HG02970 (cell line): Measurements from ENCODE around the gene ARPP21.
"Not testable (repeated sequence)": the region's sequence is repeated elsewhere in the genome, so short reads cannot be mapped to it uniquely, and the experiment has no call there.

Experiments used
- ATAC-seq: cut with Tn5 transposase; IDR thresholded peaks from one replicate; pipeline ENCODE4 v1.9.1; 2021; ENCODE audit warnings: mild to moderate bottlenecking, moderate library complexity, moderate number of reproducible peaks; ENCODE audit not compliant: unreplicated experiment, low FRiP score

Gene ARPP21

GRCh38 chr3:35639254-35640186 is at the start of gene ARPP21:
ARPP21 (plus strand) TSS chr3:35639525; CDS start chr3:35681752, 42,227 bp downstream.
- no peak for ATAC-seq

- ATAC-seq, result no peak
Observed at GRCh38 chr3:35592589-35593295, 46.6 kb upstream of the ARPP21 start.

DNA sequence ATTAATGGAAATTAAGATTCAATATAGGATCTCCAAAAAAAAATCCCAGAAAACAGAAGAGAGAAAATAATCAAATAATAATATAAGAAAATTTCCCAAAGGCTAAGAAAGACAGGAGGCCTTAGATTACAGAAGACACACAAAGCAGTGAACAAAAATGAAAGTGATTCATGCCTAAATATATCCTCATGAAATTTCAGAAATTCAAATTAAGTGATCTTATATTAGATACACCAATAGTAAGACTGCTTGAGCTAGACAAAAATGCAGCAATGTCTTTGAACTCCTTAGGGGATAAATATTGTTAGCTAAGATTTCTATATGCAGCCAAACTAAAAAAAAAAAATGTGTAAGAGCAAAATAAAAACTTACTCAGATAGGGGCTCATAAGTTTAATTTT is 44.6 kb upstream of the ARPP21 start:
- no peak for ATAC-seq

DNA sequence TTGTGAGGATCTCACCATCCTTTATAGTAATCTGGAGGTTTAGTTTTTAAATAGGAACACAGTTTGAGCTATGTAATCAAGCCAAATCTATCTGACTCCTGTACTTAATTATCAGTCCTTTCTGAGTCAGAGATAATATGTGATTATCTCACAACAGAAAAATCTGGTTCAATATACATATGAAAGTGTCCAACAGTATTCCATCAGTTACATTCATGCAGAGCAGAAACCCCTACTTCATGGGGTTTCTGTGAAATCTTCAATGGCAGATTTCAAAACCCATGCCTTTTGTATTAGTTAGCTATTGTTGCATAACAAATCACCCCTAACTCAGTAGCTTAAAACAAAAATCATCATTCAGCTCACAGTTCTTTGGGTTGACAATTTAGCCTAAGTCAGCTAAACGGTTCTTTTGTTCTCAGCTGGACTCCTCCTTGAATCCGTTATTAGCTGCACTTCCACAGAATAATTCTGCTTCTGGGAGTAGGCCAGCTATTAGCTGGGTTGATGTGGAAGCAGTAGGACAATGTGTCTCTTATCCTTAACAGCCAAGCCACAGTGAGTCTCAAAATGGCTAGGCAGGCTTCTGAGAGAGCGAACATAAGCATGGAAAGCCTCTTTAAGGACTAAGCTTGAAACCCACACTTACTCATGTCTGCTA is 42.9 kb upstream of the ARPP21 start:
- ATAC-seq, result no peak

DNA sequence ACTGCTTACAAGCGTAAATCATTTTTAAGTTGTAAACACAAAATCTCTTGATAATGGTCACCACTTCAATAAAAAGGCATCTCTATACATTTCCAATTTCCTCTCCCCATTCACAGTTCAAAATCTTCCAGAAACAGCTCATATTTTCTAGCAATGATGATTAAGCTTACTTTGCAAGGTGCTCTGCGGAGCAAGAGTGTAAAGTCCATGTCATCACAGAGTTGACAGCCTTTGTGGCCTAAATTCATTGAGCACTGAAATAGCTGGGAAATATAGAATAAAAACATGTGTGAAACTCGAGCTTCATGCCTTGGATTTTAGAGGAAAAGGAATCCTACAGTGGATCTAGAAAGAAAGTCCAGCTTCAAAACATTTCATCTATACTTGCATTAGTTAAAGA is 41.8 kb upstream of the ARPP21 start:
- no peak for ATAC-seq

- no peak for ATAC-seq
Observed at GRCh38 chr3:35598804-35599203, 40.5 kb upstream of the ARPP21 start.

DNA sequence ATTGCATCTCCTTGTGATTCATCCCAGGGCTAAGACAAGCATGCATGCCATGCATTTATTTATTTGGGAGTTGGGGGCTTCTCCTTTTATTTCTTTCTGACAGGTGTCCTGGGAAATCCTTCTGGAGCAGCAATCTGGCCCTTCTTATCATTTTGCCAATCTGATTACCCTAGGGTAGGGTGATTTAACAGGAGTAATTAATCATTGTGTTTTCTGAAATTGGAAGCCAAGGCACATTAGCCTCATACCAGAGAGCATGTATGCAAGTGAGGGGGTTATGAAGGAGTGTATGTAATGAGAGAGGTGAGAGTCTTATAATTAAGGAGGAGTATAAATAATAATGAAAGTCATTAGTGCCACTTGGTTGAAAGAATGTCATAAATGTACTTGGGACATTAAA is 37.4 kb upstream of the ARPP21 start:
- ATAC-seq, result no peak

DNA sequence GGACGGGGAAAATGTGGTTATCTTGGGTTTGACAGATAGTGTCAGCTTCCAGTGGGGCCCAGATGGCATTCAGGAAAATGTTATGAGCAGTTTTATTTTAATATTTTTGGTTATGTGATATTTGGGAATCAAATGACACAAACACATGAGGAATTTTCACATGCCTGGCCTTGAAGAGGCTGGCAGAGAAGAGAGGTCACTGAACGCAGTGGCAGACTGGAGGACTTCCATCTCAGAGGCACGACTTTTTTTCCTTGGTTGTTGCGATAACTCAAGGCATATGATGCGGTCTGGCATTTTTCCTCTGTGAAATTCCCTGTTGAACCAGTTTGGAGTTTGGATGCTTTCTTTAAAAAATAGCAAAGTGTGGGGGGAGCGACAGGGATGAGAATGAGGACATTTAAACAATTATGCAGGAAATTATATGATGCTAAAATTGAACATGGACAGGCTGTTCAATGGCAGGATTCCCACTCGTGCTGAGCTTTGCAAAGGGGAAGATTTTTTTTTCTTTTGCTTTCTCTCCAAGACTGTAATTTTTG is 36.9 kb upstream of the ARPP21 start:
- no peak for ATAC-seq

DNA sequence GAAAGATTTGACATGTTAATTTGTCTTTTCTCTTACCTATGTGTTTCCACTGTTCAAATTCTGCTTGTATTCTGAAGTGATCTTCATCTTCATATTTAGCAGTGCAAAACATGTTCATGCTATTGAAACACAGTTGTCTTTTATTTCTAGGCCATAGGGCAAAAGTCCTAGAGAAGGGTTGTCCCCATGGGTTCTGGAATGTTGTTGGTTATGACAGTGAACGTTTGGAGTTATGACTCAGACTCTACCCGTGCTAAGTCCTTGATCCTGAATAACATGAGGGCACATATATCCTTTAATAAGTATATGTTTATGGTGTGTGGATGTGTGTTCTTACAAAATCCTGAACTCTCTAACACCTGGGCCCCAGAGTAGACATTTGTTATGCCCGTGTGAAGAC is 23.0 kb upstream of the ARPP21 start:
- ATAC-seq, result no peak

DNA sequence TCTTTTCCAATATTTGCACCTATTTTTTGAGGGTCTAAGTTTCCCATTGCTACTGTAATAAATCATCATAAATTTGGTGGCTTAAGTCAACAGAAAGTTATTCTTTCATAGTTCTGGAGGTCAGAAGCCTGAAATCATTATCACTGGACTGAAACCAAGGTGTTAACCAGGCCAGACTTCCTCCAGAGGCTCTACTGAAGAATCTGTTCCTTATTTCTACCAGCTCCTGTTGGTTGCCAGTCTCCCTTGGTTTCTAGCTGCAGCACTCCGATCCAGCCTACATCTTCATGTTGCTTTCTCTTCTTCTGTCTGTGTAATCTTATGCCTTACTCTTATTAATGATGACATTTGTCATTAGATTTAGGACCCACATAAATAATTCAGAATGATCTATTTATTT is 22.0 kb upstream of the ARPP21 start:
- ATAC-seq, result no peak

DNA sequence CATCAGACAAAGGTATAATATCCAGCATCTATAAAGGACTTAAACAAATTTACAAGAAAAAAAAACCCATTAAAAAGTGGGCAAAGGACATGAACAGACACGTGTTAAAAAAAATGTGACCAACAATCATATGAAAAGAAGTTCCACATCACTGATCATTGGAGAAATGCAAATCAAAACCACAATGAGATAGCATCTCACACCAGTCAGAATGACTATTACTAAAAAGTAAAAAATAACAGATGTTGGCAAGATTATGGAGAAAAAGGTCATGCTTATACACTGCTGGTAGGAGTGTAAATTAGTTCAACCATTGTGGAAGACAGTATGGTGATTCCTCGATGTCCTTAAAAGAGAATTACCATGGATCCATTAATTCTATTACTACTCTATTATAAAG is 19.1 kb upstream of the ARPP21 start:
- ATAC-seq, result not testable (repeated sequence)

- no peak for ATAC-seq
Observed at GRCh38 chr3:35624698-35625097, 14.6 kb upstream of the ARPP21 start.

GRCh38 chr3:35633332-35634124 is 5.8 kb upstream of the ARPP21 start:
- no peak for ATAC-seq

- ATAC-seq, result no peak
Observed at GRCh38 chr3:35635407-35635806, 3.9 kb upstream of the ARPP21 start.

- no peak for ATAC-seq
Observed at GRCh38 chr3:35635926-35636683, 3.2 kb upstream of the ARPP21 start.

DNA sequence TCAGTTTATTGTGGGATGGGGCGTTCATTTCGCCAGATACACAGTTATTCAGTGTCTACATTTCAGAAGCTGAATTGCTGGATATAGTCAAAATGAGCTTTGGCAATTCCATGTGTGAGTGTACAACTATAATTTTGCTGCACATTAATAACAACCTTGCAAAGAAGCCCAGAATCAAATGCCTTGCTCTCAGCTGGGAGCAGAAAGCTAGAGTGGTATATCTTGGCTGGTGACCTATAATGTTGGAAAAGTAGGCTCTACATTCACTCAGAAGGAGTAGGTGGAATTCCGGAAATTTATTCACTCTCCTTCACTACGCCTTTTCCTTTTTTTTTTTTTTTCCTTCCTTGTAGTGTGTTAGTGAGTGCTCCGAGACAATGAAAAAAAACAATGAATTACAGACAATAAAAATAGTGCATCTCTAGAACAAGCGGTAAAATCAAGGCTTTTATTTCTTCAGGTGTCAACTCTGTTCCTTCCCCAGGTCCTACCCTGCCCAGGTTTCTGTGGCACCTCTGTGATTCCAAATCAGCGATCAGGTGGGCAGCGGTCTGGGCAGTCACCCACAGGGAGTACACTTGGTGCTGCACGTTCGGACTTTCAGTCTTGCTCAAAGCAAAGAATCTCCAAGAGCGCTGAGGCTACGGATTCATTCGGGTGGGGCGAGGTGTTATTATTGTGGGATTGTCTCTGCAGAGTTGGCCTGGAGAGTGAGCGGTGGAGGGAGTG is 910 bp upstream of the ARPP21 start:
- ATAC-seq, result no peak

GRCh38 chr3:35638980-35639253 is 408 bp upstream of the ARPP21 start:
- no peak for ATAC-seq

DNA sequence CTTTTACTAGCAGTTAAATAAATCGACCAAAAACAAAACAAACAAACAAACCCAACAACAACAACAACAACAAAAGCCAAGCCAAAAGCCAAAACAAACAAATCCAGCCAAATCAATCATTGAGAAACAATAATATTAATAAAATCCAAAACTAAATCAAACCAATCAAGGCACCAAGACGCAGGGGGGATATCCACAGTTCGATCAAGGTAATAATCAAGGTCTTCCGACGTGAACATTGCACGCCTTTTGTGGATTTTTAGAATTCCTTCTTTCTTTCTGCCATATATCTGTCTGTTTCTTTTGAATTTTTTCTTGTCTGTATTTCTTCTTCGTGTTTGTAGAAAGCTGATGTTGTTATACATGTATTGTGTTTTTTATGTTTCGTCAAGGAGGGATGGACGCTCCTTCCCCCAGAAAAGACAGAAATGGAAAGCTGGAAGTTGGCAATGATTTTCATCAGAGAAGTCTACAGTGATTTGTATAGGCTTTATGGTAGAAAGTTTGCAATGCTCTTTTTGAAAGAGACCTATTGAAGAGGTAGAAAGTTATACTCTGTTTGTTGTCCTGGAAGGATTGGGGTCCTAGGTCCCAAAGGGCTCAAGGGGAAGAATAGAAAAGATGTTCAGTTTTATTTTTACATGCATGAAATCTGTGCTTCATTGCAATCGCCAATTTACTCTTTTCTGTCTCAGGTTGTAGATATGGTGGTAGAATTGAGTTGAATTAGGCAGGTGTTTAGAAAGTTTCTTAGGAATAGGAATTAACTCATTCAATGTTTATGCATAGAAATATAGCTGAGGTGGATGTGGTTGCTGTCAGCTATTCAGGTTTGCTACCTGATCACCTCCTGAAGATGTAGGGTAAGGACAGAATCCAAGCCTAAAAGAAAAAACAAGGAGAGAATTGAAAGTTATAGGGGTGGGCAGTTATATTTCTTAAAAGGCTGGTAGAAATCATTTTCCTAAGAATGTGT is 1.2 kb downstream of the ARPP21 start:
- no peak for ATAC-seq
